Right lobe of liver (tissue), 4 donors: ENCODE results near the gene DAW1.

Source experiments
- CTCF ChIP-seq, 4 donors: fragments of 200-600 bp in 3 of 4; fragments of 450-650 bp in 1 of 4; IDR thresholded peaks; one replicate each; pipeline versions ENCODE4 v1.5.1 to v1.8.0; 2016 to 2022; ENCODE audit warnings: antibody characterized with exemption in 4 of 4, mild to moderate bottlenecking in 2 of 4
- POLR2A ChIP-seq: fragments of 450-650 bp; IDR thresholded peaks from one replicate; pipeline ENCODE4 v1.6.1; 2017; ENCODE audit warnings: antibody characterized with exemption, mild to moderate bottlenecking
- donor health status: DM: no; HTN: no; CAD: no.
- donor health status: DM: no; HTN: no; CAD: no.
- donor health status: DM: no; HTN: yes; CAD: no.

GRCh38 chr2:227856697-227857096, 14.7 kb upstream of the DAW1 start:
- TF ChIP-seq POLR2A = no peak
- no peak for TF ChIP-seq CTCF (IDR thresholded peaks at IDR 0.05)
